Activated T-cell treated with anti-CD3 and anti-CD28 coated beads for 4 hours (primary cell): Measurements from ENCODE around the gene HCST.
"Not testable (repeated sequence)": the region's sequence is repeated elsewhere in the genome, so short reads cannot be mapped to it uniquely, and the experiment has no call there.

Source experiments
- DNase-seq: peaks from one replicate; pipeline ENCODE4 v3.0.0-alpha.2; 2020

HCST gene

DNA sequence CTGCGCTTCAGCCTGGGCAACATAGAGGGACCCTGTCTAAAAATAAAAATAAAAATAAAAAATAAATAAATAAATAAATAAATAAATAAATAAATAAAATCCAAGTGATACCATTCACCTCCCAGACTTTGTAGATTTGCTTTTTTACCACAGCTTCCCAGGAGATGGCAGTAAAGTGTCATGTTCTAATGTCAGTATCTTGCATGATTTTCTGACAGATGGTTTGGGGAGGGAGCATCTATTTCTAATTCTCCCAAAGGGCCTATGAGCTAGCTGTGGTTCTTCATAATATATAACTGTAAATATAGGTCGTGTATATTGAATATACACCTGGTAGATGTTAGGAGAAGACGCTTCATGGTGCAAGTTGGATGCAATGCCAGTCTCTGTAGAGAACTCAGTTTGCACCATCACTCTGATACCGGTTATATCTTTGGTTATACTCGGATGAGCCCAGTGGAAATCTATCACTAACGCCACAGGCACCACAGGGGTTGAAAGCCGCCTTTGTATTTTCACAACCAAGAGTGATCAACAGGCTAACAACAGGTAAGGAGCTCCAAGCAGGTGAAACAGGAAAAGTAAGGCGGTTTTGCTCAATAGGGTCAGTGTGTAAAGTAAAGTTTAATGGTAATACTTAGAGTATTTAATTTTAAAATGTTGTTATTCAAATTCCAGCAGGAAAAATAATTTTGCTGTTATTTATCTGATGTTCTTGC is 20.1 kb upstream of the HCST start:
- DNase-seq = no peak

GRCh38 chr19:35883882-35884281 is 18.4 kb upstream of the HCST start:
- no peak for DNase-seq

- DNase-seq = no peak
Observed at GRCh38 chr19:35885225-35885738, 17.0 kb upstream of the HCST start.

DNA sequence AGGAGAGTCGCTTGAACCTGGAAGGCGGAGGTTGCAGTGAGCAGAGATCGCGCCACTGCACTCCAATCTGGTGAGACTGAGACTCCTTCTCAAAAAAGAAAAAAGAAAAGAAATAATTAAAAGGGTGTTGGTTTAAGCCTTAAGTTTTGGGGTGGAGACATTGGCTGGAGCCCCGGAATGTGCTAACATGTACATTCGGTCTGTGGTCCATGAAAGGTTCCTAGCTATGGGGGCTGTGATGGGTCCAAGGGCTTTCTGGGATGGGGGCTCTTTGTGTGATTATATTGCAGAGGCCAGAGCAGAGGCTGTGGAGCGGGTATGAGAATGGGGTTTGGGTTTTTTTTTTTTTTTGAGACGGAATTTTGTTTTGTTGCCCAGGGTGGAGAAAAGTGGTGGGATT is 16.4 kb upstream of the HCST start:
- no peak for DNase-seq

GRCh38 chr19:35887197-35887596 is 15.1 kb upstream of the HCST start:
- no peak for DNase-seq

DNA sequence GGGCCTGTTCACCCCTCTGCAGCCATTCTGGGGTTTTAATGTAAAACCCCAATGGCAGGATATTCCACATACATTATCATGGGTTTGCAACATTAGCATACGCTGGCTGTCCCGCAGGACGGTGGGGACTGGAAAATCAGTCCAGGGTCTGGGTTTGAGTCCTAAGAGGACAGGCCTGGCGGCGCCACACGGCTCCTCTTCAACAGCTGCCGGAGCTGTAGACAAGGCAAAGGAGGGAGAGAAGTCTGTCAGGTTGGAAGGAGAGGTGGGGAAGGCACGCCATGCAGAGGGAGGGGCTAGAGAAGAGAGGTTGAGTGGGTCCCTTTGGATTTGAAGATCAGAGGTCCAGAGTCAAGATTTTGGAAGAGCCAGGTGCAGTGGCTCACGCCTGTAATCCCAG is 13.9 kb upstream of the HCST start:
- no peak for DNase-seq

- no peak for DNase-seq
Observed at GRCh38 chr19:35889370-35890112, 12.8 kb upstream of the HCST start.

DNA sequence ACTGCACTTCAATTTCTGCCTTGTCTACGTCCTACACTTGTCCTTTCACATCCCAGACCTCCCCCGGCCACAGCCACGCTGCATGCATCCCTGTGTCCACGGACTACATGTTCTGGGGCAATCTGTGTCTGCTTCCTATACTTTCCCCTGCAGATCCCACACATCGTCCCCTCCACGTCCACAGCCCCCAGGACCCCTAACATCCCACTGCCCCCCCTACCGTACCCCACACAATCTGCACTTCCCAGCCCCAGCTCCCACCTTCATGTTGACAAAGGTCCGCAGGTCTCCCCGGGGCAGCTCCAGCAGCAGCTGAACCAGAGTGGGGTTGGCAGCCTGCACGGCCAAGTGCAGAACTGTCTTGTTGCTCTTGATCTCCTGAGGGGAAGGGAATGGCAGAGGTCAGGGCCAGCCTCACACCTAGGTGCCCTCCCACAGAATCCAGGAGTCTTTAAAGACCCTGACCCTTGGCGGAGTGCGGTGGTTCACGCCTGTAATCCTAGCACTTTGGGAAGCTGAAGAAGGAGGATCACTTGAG is 12.1 kb upstream of the HCST start:
- DNase-seq = no peak

- DNase-seq = not testable (repeated sequence)
Observed at GRCh38 chr19:35891819-35892218, 10.5 kb upstream of the HCST start.

- no peak for DNase-seq
Observed at GRCh38 chr19:35894342-35894741, 8.0 kb upstream of the HCST start.

DNA sequence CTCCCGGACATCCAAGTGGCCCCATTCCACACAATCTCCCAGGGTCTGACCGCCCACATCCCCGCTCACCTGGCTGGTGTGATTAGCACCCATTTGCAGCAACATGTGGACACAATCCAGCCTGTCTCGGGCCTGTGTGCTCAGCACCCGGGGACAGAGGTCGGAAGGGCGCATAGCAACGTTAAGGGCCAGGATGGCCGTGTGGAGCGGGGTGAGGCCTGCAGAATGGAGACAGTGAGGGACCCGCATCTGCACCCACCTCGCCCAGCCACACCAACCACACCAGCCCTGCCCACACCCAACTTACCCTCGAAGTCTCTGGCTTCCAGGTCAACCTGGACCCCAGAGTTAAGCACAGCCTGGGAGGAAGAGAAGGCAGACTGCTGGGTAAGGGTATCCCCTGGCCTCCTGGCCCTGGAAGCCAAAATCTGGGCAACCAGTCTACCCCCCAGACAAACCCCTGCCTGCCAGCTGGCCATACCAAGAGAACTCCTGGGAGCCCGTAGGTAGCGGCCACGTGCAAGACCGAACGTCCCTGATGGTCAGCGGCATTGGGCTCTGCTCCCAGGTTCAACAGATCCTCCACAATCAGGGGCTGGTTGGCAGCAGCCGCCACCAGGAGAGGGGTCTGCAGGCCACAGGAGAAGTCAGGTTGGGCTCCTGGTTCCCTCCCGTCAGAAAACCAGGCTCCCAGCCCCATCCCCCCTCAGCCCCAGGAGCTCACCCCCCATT is 6.3 kb upstream of the HCST start:
- no peak for DNase-seq

DNA sequence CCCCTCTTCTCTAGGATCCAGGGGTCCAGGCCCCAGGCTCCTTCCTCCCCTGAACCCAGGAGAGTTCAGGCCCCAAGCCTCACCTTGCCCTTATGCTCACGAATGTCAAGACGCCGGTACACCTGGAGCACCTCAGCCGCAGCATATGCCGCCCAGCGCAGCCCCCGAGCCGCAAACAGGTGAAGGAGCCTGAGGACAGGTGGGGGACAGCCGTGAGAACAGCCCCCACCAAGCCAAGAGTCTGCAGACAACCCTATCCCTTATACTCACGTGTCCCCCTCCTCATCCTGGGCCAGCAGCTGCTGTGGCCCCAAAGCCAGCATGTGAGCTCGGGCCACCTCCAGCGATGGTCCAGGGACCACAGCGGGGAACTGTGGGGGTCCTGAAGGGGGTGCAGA is 5.7 kb upstream of the HCST start:
- no peak for DNase-seq

DNA sequence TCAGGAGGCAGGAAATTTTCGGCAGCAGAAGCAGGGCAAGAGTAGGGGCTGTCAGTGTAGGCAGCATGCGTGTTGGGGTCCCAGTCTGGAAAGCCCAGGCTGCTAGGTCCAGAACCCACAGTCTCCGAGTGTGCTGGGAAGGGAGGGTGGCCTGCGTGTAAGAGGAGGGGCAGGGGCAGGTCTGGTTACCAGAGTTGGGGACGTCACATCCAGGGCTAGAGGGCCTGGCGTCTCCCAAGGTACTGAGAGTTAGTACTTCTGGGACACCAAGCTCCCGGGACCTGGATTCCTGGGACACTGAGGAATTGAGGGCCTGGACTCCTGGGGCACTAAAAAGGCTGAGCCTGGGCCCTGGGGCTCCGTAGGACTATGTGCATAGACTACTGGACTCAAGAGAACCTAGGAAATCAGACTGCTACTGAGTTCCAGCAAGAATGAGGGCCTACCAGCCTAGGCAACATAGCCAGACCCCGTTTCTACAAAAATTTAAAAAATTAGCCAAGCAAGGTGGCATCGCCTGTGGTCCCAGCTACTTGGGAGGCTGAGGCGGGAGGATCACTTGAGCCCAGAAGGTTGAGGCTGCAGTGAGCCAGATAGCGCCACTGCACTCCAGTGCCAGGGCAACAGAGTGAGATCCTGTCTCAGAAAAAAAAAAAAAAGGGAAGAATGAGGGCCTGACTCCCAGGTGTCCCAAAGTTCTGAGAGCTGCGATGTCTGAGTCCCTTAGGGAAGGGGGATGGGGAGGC is 4.5 kb upstream of the HCST start:
- no peak for DNase-seq

DNA sequence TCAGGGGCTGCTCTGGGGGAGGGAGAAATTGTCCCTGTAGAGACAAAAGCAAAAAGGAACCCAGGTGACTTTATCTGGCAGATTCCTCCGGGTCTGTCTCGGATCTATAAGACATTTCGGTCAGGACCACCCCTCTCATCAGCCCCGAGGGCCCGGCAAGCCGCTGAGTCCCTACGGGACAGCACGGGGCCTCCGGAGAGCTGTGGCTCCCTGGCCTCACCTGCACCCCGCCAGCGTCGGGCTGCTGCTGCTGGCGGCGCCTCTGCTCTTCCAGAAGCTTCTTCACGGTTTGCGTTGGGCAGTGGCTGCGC is 3.9 kb upstream of the HCST start:
- DNase-seq = no peak

DNA sequence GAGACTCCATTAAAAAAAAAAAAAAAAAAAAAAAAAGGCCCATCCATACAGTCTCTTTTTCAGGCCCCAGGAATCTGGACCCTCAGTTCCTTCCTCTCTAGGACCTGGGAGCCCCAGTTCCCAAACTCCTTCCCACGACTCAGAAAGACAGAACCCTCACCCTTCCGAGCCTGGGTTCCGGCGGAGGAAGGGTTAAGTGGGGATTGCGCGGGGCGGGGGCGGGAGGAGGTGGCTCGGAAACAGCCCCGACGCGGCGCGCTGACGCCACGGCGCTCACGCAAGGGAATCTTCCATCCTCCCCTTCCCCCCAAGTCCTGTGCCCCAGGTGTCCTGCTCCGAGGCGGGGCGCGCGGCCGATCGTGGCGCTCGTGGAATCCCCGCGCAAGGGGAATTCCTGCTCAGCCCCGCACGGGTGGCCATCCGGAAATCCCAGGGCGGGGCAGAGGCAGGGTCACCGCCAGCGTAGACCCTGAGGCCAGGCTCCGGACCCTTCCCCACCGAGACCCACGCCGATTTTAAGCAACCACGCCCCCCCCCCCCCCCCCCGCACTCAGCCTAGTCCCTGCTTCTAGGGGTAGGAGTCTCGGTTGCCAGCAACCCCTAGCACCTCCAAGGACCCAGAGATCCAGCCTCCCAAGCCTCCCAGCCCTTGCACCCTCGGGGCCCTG is 2.6 kb upstream of the HCST start:
- peak; percentile 82 for DNase-seq

- no peak for DNase-seq
Observed at GRCh38 chr19:35901055-35901644, 1.2 kb upstream of the HCST start.

DNA sequence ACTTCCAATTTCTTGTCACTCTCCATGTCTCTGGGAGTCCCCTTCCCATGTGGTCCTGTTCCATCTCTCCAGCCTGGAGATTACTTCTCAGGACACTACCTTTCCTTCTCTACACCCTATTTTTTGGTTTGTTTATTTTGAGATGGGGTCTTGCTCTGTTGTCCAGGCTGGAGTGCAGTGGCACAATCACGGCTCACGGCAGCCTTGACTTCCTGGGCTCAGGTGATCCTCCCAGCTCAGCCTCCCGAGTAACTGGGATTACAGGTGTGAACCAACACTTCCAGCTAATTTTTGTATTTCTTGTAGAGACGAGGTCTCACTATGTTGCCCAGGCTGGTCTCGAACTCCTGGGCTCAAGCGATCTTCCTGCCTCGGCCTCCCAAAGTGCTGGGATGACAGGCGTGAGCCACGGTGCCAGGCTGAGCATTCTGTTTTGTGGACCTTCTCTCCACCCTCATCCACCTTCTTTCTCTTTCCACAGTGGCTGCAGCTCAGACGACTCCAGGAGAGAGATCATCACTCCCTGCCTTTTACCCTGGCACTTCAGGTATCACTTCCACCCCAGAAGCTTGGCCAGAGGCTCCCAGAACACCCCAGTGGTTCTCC is 644 bp downstream of the HCST start:
- DNase-seq = no peak

- DNase-seq = peak; percentile 90
Observed at GRCh38 chr19:35903550-35904179, 1.3 kb downstream of the HCST start.

- DNase-seq = no peak
Observed at GRCh38 chr19:35904311-35905068, 2.2 kb downstream of the HCST start.

DNA sequence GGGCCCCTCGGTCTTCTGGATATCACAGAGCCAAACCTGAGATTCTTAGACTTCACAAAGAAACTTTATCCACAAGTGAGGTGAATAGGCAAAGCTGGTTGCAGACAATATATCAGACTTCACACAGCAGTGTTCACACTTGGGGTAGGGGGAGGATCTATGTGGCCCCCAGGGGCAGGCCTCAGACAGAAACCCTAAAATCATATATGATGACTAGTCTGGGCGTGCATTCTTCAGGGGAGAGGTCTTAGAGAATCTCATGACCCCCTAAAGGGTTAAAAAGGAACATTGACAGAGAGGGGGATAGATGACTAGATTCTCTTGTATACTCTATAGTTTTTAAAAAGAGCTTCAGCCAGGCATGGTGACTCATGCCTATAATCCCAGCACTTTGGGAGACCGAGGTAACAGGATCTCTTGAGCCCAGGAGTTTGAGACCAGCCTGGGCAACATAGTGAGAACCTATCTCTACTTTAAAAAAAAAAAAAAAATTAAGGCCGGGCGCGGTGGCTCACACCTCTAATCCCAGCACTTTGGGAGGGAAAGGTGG is 2.9 kb downstream of the HCST start:
- no peak for DNase-seq
